Measurements from ENCODE around the gene FIGNL1. TPM values are rescaled to one million over a fixed set of nuclear protein-coding genes. Genes with fewer than 3 reads are reported as not detected.

FIGNL1 gene
- total RNA-seq, 1 donor from 2014 or later, result 26.9 TPM

DNA sequence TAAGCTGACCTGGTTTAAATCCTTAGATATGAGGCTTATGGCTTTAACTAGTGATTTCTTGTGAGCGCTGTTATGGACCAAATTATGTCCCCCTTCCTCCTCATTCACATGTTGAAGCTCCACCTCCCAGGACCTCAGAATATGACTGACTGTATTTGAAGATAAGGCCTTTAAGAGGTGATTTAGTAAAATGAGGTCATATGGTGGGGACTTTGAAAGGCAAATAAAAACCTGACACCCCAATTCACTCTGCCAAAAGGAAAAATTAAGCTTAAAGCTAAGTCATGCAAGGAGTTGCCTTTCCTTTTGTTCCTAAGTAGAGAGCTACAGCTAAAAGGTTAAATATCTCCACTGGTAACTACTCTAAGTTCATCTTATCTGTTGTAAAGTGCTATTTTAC, 36.4 kb upstream of the FIGNL1 start:
- no peaks in the 10 kb centered on the region for H3K4me1 Mint-ChIP-seq (ENCODE audit: low read depth)
- no peak overlapping the region for H3K4me3 Mint-ChIP-seq (ENCODE audit: low read depth)
- DNase-seq (ENCODE audit: low spot score, unreplicated experiment), result no peak
- no peak overlapping the region for H3K27ac Mint-ChIP-seq
- H3K9me3 Mint-ChIP-seq (ENCODE audit: low read depth), result no peaks in the 10 kb centered on the region
- no peaks in the 10 kb centered on the region for H3K27me3 Mint-ChIP-seq
- peaks cover 1% of the 10 kb centered on the region for H3K36me3 Mint-ChIP-seq (ENCODE audit: insufficient read depth)
- TF ChIP-seq, protein P1, sequence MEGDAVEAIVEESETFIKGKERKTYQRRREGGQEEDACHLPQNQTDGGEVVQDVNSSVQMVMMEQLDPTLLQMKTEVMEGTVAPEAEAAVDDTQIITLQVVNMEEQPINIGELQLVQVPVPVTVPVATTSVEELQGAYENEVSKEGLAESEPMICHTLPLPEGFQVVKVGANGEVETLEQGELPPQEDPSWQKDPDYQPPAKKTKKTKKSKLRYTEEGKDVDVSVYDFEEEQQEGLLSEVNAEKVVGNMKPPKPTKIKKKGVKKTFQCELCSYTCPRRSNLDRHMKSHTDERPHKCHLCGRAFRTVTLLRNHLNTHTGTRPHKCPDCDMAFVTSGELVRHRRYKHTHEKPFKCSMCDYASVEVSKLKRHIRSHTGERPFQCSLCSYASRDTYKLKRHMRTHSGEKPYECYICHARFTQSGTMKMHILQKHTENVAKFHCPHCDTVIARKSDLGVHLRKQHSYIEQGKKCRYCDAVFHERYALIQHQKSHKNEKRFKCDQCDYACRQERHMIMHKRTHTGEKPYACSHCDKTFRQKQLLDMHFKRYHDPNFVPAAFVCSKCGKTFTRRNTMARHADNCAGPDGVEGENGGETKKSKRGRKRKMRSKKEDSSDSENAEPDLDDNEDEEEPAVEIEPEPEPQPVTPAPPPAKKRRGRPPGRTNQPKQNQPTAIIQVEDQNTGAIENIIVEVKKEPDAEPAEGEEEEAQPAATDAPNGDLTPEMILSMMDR (IDR thresholded peaks at IDR 0.05; ENCODE audit: unreplicated experiment), result no peak

DNA sequence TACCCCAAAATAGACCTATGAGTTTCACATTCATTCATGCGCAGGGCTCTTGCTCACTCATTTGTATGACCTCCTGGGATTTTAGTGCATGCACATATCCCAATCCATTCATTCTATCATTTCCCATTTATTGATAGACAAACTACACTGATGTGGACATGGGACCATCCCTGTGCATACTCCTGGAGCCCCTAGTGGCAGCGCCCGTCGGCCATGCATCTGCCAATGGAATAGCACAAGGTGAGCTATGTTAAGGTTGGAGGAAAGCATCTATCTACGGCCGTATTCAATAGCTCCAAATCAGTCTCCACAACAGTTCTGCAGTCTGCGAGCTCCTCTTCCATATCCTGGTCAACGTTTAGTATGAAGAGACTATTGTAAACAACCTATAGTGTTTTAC, 31.7 kb upstream of the FIGNL1 start:
- no peak overlapping the region for H3K27ac Mint-ChIP-seq
- no peak overlapping the region for H3K4me3 Mint-ChIP-seq (ENCODE audit: low read depth)
- TF ChIP-seq, protein P1 (IDR thresholded peaks at IDR 0.05; ENCODE audit: unreplicated experiment), result peak; percentile 11
- peaks cover 8% of the 10 kb centered on the region for H3K4me1 Mint-ChIP-seq (ENCODE audit: low read depth)
- no peaks in the 10 kb centered on the region for H3K27me3 Mint-ChIP-seq
- H3K36me3 Mint-ChIP-seq (ENCODE audit: insufficient read depth), result no peaks in the 10 kb centered on the region
- no peak for DNase-seq (ENCODE audit: low spot score, unreplicated experiment)
- no peaks in the 10 kb centered on the region for H3K9me3 Mint-ChIP-seq (ENCODE audit: low read depth)

DNA sequence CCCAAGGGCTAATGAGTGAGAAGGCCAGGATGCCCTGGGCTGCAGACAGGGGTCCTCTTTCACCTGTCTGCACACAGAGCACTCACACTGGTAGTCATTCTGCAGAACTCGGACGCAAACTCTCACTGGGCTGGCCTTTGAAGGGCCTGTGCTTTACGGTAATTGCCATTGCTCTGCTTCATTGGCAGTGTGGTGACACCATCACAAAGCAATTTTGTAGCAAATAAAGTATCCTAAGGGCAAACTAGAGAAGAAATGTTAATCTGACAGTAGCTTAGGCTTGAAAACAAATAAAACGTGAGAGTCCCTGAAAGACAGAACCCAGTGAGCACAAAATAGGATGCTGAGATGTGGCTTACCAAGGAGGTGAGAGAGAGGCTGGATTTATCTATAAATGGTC, 30.6 kb upstream of the FIGNL1 start:
- Mint-ChIP-seq H3K36me3 (ENCODE audit: insufficient read depth) (no peaks in the 10 kb centered on the region), H3K9me3 (ENCODE audit: low read depth) (no peaks in the 10 kb centered on the region), H3K27ac (no peak overlapping the region), H3K4me3 (ENCODE audit: low read depth) (no peak overlapping the region), H3K4me1 (ENCODE audit: low read depth) (peaks cover 18% of the 10 kb centered on the region), H3K27me3 (no peaks in the 10 kb centered on the region)
- TF ChIP-seq, protein P1 (IDR thresholded peaks at IDR 0.05; ENCODE audit: unreplicated experiment), result no peak
- no peak for DNase-seq (ENCODE audit: low spot score, unreplicated experiment)

DNA sequence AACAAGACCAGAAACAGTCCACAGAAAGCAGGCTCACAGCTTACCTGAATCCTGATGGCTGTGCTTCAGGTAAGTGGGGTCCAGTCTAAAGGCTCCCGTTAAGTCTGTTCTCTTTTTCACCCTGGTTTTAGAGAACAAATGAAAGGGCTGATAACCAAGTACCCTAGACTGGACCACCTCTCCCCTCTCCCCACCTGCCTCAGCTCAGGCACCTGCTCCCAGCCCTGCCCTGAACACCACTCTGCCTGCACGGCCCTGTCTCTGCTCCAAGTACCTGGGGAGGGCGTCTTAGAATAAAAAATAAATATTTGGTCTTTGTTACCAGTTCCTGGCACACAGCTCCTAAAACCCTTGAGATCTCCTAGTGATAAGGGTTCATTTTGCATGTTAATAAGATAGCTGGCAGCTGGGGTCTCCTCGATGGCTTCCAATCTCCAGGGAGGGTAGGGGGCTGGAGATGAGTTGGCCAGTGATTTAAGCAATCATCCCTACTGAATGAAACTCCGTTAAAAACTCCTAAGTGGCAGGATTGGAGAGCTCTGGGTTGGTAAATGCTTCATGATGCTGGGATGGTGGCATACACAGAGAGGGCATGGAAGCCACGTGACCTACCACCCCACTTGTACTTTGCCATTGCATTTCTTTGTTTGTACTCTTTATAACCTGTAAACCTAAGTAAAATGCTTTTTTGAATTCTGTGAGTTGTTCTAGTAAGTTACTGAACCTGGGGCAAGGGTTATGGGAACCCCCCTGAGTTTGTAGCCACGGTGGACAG, 29.8 kb upstream of the FIGNL1 start:
- H3K36me3 Mint-ChIP-seq (ENCODE audit: insufficient read depth), result no peaks in the 10 kb centered on the region

DNA sequence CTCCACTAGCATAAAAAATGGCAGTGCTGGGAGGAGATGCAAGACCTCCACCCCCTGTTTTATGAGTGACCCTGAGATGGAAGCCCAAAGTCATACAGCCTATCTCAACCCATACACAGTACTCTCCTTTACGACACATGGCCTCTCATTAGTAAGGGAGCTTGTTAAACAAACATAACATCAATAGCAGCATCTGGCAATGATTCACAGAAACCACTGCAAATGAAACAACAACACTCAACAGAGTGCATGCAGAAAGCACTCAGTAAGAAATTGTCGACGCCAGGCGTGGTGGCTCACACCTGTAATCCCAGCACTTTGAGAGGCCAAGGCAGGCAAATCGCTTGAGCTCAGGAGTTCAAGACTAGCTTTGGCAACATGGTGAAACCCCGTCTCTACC, 27.5 kb upstream of the FIGNL1 start:
- Mint-ChIP-seq H3K4me1 (ENCODE audit: low read depth) (peaks cover 24% of the 10 kb centered on the region), H3K4me3 (ENCODE audit: low read depth) (no peak overlapping the region), H3K27ac (peak overlapping the region; percentile 8), H3K9me3 (ENCODE audit: low read depth) (no peaks in the 10 kb centered on the region), H3K27me3 (peaks cover 16% of the 10 kb centered on the region), H3K36me3 (ENCODE audit: insufficient read depth) (no peaks in the 10 kb centered on the region)
- DNase-seq (ENCODE audit: low spot score, unreplicated experiment), result no peak
- TF ChIP-seq, protein P1 (IDR thresholded peaks at IDR 0.05; ENCODE audit: unreplicated experiment), result no peak

More for the DNA sequence above, 29.8 kb upstream of the FIGNL1 start:
- TF ChIP-seq, protein P1 (IDR thresholded peaks at IDR 0.05; ENCODE audit: unreplicated experiment), result no peak
- no peak for DNase-seq (ENCODE audit: low spot score, unreplicated experiment)
- Mint-ChIP-seq H3K4me1 (ENCODE audit: low read depth) (peaks cover 22% of the 10 kb centered on the region), H3K27ac (no peak overlapping the region), H3K9me3 (ENCODE audit: low read depth) (no peaks in the 10 kb centered on the region), H3K4me3 (ENCODE audit: low read depth) (no peak overlapping the region), H3K27me3 (no peaks in the 10 kb centered on the region)
